MCF 10A (cell line): ENCODE data around the gene SEC14L5. TPM values are rescaled to one million over a fixed set of nuclear protein-coding genes. Genes with fewer than 3 reads are reported as not detected.

Experiments
- BruUV-seq: library from RNA; stranded (reverse); fragments of 400-500 nt; replicated peaks from 2 replicates; lab custom pipeline; 2021; lab: Mats Ljungman, UMichigan
- CTCF ChIA-PET: fragments of 300-600 bp; sonication (Branson Sonifier 250); formaldehyde crosslinking; extraction: SDS; loops from one replicate; lab custom pipeline; 2021; ENCODE audit warnings: antibody characterized with exemption, inconsistent platforms; lab: Yijun Ruan, JAX
- POLR2A ChIA-PET: fragments of 300-600, 350-650 bp; sonication (Branson Sonifier 250); formaldehyde crosslinking; extraction: SDS; loops from one replicate; lab custom pipeline; 2020; ENCODE audit warnings: antibody characterized with exemption, inconsistent platforms; lab: Yijun Ruan, JAX
- DNase-seq: peaks from one replicate; pipeline ENCODE4 v3.0.0-alpha.2; 2018; ENCODE audit not compliant: unreplicated experiment
- H3K27ac Mint-ChIP-seq: one replicate; pipeline ENCODE4 v1.8.0; 2022; ENCODE audit warnings: mild to moderate bottlenecking, low read depth, mixed read lengths; ENCODE audit not compliant: unreplicated experiment
- H3K27me3 Mint-ChIP-seq: one replicate; pipeline ENCODE4 v1.8.0; 2022; ENCODE audit warnings: mixed read lengths; ENCODE audit not compliant: insufficient read depth, unreplicated experiment
- H3K36me3 Mint-ChIP-seq: one replicate; pipeline ENCODE4 v1.8.0; 2022; ENCODE audit warnings: mild to moderate bottlenecking, moderate library complexity, mixed read lengths; ENCODE audit not compliant: insufficient read depth, unreplicated experiment
- H3K4me1 Mint-ChIP-seq: one replicate; pipeline ENCODE4 v1.8.0; 2022; ENCODE audit warnings: mixed read lengths; ENCODE audit not compliant: insufficient read depth, unreplicated experiment
- H3K4me3 Mint-ChIP-seq: one replicate; pipeline ENCODE4 v1.8.0; 2022; ENCODE audit warnings: mild to moderate bottlenecking, moderate library complexity, mixed read lengths; ENCODE audit not compliant: unreplicated experiment
- H3K9me3 Mint-ChIP-seq: one replicate; pipeline ENCODE4 v1.8.0; 2022; ENCODE audit warnings: mixed read lengths; ENCODE audit not compliant: unreplicated experiment
- intact Hi-C: fragments of 100-400 bp; cut with micrococcal nuclease; formaldehyde crosslinking; loops from 2 replicates; pipeline ENCODE4 v1.14.1; 2022
- total RNA-seq: library from RNA; stranded (reverse); gene quantifications from 2 replicates; pipeline ENCODE4 v1.2.3, GENCODE V29; 2022
- TF ChIP-seq, protein P1 (sequence below): fragments of 200-600 bp; IDR thresholded peaks from one replicate; pipeline ENCODE4 v1.8.0; 2022; ENCODE audit warnings: antibody characterized with exemption, mild to moderate bottlenecking; ENCODE audit not compliant: unreplicated experiment

SEC14L5 gene
- total RNA-seq, 1 experiment from 2014 or later = not detected

DNA sequence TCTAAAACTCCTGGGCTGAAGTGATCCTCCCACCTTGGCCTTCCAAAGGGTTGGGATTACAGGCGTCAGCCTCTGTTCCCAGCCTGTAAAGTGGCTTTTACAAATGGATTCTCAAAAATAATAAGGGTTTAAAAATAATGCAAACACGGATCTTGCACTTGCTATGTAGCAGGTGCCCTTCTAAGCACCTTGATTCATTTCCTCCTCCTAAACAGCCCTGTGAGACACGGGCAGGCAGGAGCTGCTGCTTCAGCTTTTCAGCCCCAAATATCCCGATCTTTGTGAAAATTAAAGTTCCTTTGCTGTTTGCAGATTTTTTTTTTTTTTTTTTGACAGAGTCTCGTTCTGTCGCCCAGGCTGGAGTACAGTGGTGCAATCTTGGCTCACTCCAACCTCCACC is 43.9 kb downstream of the SEC14L5 start:
- BruUV-seq = no TSS peak
- ChIA-PET POLR2A (no interaction called here), CTCF (interaction anchor here (0.7 kb wide), 1 partner anchor 19 kb away, joined by 3 read pairs; no protein-coding TSS in a partner anchor)

DNA sequence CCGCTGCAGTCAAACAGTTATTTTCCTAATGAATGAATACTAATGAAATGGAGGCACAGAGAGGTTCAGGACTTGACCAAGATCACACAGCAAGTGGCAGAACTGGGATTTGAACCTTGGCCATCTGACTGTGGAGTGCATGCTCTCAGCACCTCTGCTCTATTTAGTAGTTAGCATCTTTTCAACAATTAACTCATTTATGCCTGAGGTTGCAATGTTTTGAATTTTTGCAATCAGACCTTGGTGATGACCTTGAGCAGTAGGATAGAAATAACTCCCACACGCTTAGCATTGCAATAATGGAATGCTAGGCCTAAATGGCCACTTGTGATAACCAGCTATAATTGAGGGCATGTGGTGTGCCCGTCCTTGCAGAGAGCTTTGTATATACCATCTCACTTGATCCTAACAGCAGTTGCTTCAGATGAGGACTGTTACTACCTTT is 44.6 kb downstream of the SEC14L5 start:
- intact Hi-C loops = no loop called here
- ChIA-PET POLR2A (no interaction called here), CTCF (no interaction called here)
- Mint-ChIP-seq H3K36me3 (no peaks in the 10 kb centered on the region), H3K9me3 (no peaks in the 10 kb centered on the region), H3K27me3 (peaks cover 10% of the 10 kb centered on the region), H3K4me1 (no peaks in the 10 kb centered on the region), H3K4me3 (no peak overlapping the region), H3K27ac (no peak overlapping the region)
- TF ChIP-seq, protein P1, sequence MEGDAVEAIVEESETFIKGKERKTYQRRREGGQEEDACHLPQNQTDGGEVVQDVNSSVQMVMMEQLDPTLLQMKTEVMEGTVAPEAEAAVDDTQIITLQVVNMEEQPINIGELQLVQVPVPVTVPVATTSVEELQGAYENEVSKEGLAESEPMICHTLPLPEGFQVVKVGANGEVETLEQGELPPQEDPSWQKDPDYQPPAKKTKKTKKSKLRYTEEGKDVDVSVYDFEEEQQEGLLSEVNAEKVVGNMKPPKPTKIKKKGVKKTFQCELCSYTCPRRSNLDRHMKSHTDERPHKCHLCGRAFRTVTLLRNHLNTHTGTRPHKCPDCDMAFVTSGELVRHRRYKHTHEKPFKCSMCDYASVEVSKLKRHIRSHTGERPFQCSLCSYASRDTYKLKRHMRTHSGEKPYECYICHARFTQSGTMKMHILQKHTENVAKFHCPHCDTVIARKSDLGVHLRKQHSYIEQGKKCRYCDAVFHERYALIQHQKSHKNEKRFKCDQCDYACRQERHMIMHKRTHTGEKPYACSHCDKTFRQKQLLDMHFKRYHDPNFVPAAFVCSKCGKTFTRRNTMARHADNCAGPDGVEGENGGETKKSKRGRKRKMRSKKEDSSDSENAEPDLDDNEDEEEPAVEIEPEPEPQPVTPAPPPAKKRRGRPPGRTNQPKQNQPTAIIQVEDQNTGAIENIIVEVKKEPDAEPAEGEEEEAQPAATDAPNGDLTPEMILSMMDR = no peak
- no TSS peak for BruUV-seq
- no peak for DNase-seq

More for the DNA sequence above, 43.9 kb downstream of the SEC14L5 start:
- Mint-ChIP-seq H3K4me3 (no peak overlapping the region), H3K36me3 (no peaks in the 10 kb centered on the region), H3K9me3 (no peaks in the 10 kb centered on the region), H3K27me3 (peaks cover 10% of the 10 kb centered on the region), H3K4me1 (no peaks in the 10 kb centered on the region), H3K27ac (no peak overlapping the region)
- DNase-seq = no peak
- intact Hi-C loops = no loop called here
- TF ChIP-seq, protein P1 = no peak

DNA sequence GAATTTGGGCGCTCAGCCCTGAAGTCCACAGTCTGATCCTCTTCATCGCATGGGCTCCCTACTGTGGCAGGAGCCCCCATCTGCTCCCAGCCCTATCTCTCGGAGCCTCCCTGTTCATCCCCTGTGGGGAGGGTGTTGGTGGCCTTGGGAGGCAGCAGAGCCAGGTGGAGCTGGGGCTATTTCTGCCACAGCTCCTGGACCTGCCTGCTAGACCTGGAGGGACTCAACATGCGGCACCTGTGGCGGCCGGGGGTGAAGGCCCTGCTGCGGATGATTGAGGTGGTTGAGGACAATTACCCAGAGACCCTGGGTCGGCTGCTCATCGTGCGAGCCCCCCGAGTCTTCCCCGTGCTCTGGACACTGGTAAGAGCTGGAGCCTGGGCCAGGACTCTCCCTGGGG is 45.1 kb downstream of the SEC14L5 start:
- intact Hi-C loops = no loop called here
- Mint-ChIP-seq H3K4me3 (no peak overlapping the region), H3K4me1 (no peaks in the 10 kb centered on the region), H3K27ac (no peak overlapping the region), H3K9me3 (no peaks in the 10 kb centered on the region), H3K36me3 (no peaks in the 10 kb centered on the region), H3K27me3 (peaks cover 10% of the 10 kb centered on the region)
- TF ChIP-seq, protein P1 = no peak
- CTCF ChIA-PET = no interaction called here
- no TSS peak for BruUV-seq
- POLR2A ChIA-PET = no interaction called here
- DNase-seq = no peak

DNA sequence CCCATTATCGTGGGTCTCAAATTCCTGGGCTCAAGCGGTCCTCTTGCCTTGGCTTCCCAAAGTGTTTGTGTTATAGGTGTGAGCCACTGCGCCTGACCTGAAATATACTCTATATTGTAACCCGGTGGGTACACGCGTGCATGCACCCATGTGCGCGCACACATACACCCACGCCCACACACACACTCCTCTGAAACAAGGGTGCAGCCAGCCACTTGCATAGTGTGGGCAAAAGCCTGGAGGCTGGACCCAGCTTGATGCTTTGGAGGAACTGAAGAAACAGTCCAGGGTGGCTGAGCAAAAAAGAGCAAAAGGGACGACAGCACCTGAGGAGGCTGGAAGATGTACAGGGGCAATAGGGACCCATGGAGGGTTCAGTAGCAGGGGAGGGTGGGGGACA is 45.7 kb downstream of the SEC14L5 start:
- H3K36me3 Mint-ChIP-seq = no peaks in the 10 kb centered on the region
- H3K9me3 Mint-ChIP-seq = no peaks in the 10 kb centered on the region
- POLR2A ChIA-PET = no interaction called here
- no peak overlapping the region for H3K27ac Mint-ChIP-seq
- intact Hi-C loops = no loop called here
- TF ChIP-seq, protein P1 = no peak
- no TSS peak for BruUV-seq
- no peaks in the 10 kb centered on the region for H3K4me1 Mint-ChIP-seq
- peaks cover 7% of the 10 kb centered on the region for H3K27me3 Mint-ChIP-seq
- CTCF ChIA-PET = no interaction called here
- no peak overlapping the region for H3K4me3 Mint-ChIP-seq
- no peak for DNase-seq
